HFF-Myc (cell line): ENCODE measurements around the gene DCHS2.
A peak's percentile ranks its signal among the peaks of the same experiment; 100 is the strongest.

Source experiments
- DNase-seq: peaks from one replicate; pipeline ENCODE4 v3.0.0-alpha.2; 2011; ENCODE audit warnings: low read depth; ENCODE audit errors: extremely low read depth
- H3K4me3 ChIP-seq: replicated peaks from 2 replicates; pipeline ENCODE4 v1.5.1; 2011; ENCODE audit warnings: low read depth, mild to moderate bottlenecking, control low read depth, low read length
- TF ChIP-seq, protein P1 (sequence below): IDR thresholded peaks from 2 replicates; pipeline ENCODE4 v1.5.1; 2012; ENCODE audit warnings: mild to moderate bottlenecking, low read depth, low read length, control low read depth; ENCODE audit errors: missing control alignments

DCHS2 gene

DNA sequence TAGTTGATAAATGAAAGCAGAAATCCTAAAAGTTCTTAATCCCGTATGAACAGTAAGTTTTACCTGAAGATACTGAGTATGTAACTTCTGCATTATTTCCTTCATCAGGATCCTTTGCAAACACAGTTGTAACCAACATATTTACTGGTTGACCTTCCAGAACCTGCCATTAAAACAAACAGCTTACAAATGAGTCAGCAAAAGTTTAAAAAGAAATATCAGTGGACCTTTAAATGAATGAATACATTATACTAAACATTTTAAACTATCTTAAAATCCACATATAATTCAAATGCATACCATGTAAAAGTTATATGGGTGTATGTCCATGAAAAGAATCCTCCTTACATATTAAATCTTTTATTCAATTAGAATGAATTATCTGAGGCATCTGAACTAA lies 163.6 kb downstream of the DCHS2 start:
- TF ChIP-seq, protein P1, sequence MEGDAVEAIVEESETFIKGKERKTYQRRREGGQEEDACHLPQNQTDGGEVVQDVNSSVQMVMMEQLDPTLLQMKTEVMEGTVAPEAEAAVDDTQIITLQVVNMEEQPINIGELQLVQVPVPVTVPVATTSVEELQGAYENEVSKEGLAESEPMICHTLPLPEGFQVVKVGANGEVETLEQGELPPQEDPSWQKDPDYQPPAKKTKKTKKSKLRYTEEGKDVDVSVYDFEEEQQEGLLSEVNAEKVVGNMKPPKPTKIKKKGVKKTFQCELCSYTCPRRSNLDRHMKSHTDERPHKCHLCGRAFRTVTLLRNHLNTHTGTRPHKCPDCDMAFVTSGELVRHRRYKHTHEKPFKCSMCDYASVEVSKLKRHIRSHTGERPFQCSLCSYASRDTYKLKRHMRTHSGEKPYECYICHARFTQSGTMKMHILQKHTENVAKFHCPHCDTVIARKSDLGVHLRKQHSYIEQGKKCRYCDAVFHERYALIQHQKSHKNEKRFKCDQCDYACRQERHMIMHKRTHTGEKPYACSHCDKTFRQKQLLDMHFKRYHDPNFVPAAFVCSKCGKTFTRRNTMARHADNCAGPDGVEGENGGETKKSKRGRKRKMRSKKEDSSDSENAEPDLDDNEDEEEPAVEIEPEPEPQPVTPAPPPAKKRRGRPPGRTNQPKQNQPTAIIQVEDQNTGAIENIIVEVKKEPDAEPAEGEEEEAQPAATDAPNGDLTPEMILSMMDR: no peak
- H3K4me3 ChIP-seq: no peak overlapping the region
- no peak for DNase-seq

- DNase-seq: no peak
- TF ChIP-seq, protein P1: no peak
- no peak overlapping the region for H3K4me3 ChIP-seq
Measured at GRCh38 chr4:154320521-154320920, 171.1 kb downstream of the DCHS2 start.

GRCh38 chr4:154319736-154320135 lies 171.9 kb downstream of the DCHS2 start:
- TF ChIP-seq, protein P1: no peak
- no peak overlapping the region for H3K4me3 ChIP-seq
- DNase-seq: no peak

GRCh38 chr4:154317201-154317999 lies 174.2 kb downstream of the DCHS2 start:
- no peak for DNase-seq
- no peak overlapping the region for H3K4me3 ChIP-seq
- TF ChIP-seq, protein P1: no peak

DNA sequence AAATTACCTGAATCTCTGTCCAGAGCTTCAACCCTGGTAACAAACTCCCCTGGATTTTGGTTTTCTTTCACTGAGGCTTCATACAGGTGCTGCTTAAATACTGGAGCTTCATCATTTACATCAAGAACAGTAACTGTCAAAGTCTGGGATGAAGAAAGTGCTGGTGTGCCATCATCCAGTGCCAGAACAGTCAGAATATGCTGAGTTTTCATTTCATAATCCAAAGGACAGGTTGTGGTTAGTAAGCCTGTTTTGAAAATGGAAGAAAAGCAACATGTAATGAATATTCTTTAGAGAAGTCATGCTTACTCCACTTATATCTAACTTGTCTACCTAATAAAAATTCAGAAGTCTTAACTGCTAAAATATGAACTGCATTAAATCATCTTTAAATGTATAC lies 175.9 kb downstream of the DCHS2 start:
- TF ChIP-seq, protein P1: no peak
- no peak overlapping the region for H3K4me3 ChIP-seq
- DNase-seq: no peak

- H3K4me3 ChIP-seq: no peak overlapping the region
- no peak for DNase-seq
- TF ChIP-seq, protein P1: peak; percentile 13
Measured at GRCh38 chr4:154314248-154314647, 177.4 kb downstream of the DCHS2 start.
